ENCODE data around the gene COX20. TPM values are rescaled to one million over a fixed set of nuclear protein-coding genes. Genes with fewer than 3 reads are reported as not detected.

The COX20 gene
- total RNA-seq, 4 donors from 2014 or later: 74.8 to 125 (median 101) TPM

GRCh38 chr1:244854865-244855578 lies 19.6 kb downstream of the COX20 start:
- H3K9me3 ChIP-seq: no peaks in the 10 kb centered on the region
- H3K4me1 ChIP-seq: peaks cover 39 to 86% (median 77%) of the 10 kb centered on the region in 4 donors
- peak overlapping the region in 2 of 4 donors; percentile 4 to 5 for H3K27ac ChIP-seq (replicated peaks in 1 of 4)
- DNase-seq (ENCODE audit: extremely low spot score): no peak
- no peak overlapping the region for H3K4me3 ChIP-seq
- no peak for TF ChIP-seq CTCF (IDR thresholded peaks at IDR 0.05)
- TF ChIP-seq POLR2AphosphoS5 (IDR thresholded peaks at IDR 0.05): no peak
- TF ChIP-seq EP300 (IDR thresholded peaks at IDR 0.05): no peak
- TF ChIP-seq POLR2A (IDR thresholded peaks at IDR 0.05; ENCODE audit: low read depth): no peak
- WGBS: 57% methylated on average over 7 of the region's 7 CpGs
- intact Hi-C loops (cut with DNase I): no loop called here
- no peaks in the 10 kb centered on the region for H3K27me3 ChIP-seq
- H3K36me3 ChIP-seq: peaks cover 56 to 99% (median 75%) of the 10 kb centered on the region in 4 donors

GRCh38 chr1:244857761-244858160 lies 22.3 kb downstream of the COX20 start:
- H3K27ac ChIP-seq (replicated peaks in 1 of 4): no peak overlapping the region

GRCh38 chr1:244858357-244858756 lies 22.9 kb downstream of the COX20 start:
- intact Hi-C loops (cut with DNase I): no loop called here
- Histone ChIP-seq H3K4me1 (peaks cover 55 to 87% (median 82%) of the 10 kb centered on the region in 4 donors), H3K9me3 (no peaks in the 10 kb centered on the region), H3K27me3 (no peaks in the 10 kb centered on the region), H3K27ac (replicated peaks in 1 of 4) (no peak overlapping the region), H3K36me3 (peaks cover 50 to 86% (median 64%) of the 10 kb centered on the region in 4 donors), H3K4me3 (no peak overlapping the region)
- DNase-seq (ENCODE audit: extremely low spot score): no peak
- TF ChIP-seq CTCF (IDR thresholded peaks at IDR 0.05) (no peak), EP300 (IDR thresholded peaks at IDR 0.05) (no peak), POLR2A (IDR thresholded peaks at IDR 0.05; ENCODE audit: low read depth) (no peak)
- 71% methylated on average over 1 of the region's 1 CpG for WGBS

More at GRCh38 chr1:244857761-244858160, 22.3 kb downstream of the COX20 start:
- WGBS: 57% methylated on average over 3 of the region's 3 CpGs
- Histone ChIP-seq H3K36me3 (peaks cover 50 to 92% (median 67%) of the 10 kb centered on the region in 4 donors), H3K4me3 (no peak overlapping the region), H3K4me1 (peaks cover 59 to 90% (median 85%) of the 10 kb centered on the region in 4 donors), H3K9me3 (no peaks in the 10 kb centered on the region), H3K27me3 (no peaks in the 10 kb centered on the region)
- no peak for DNase-seq (ENCODE audit: extremely low spot score)
- intact Hi-C loops (cut with DNase I): no loop called here
- TF ChIP-seq CTCF (IDR thresholded peaks at IDR 0.05): no peak
- TF ChIP-seq POLR2AphosphoS5 (IDR thresholded peaks at IDR 0.05): no peak
- TF ChIP-seq POLR2A (IDR thresholded peaks at IDR 0.05; ENCODE audit: low read depth): no peak
- no peak for TF ChIP-seq EP300 (IDR thresholded peaks at IDR 0.05)

GRCh38 chr1:244860078-244860477 lies 24.6 kb downstream of the COX20 start:
- H3K27ac ChIP-seq (replicated peaks in 1 of 4): peak overlapping the region in 2 of 4 donors; percentile 50 to 100
- WGBS: 55% methylated on average over 9 of the region's 9 CpGs
- peaks cover 45 to 76% (median 52%) of the 10 kb centered on the region in 4 donors for H3K36me3 ChIP-seq
- no peak for TF ChIP-seq CTCF (IDR thresholded peaks at IDR 0.05)
- no peak for TF ChIP-seq POLR2AphosphoS5 (IDR thresholded peaks at IDR 0.05)
- TF ChIP-seq EP300 (IDR thresholded peaks at IDR 0.05): no peak
- TF ChIP-seq POLR2A (IDR thresholded peaks at IDR 0.05; ENCODE audit: low read depth): no peak
- intact Hi-C loops (cut with DNase I): no loop called here
- peaks cover 55 to 75% (median 72%) of the 10 kb centered on the region in 4 donors for H3K4me1 ChIP-seq
- H3K4me3 ChIP-seq: peak overlapping the region; percentile 97 to 100 (median 99)
- H3K27me3 ChIP-seq: no peaks in the 10 kb centered on the region
- no peaks in the 10 kb centered on the region for H3K9me3 ChIP-seq
- DNase-seq (ENCODE audit: extremely low spot score): no peak
